H1 (cell line): ENCODE measurements around the gene GREB1. TPM values are rescaled to one million over a fixed set of nuclear protein-coding genes. Genes with fewer than 3 reads are reported as not detected.

Source experiments
- CTCF ChIA-PET: fragments of 300-600 bp; sonication (Branson Sonifier 250); formaldehyde crosslinking; loops from one replicate; lab custom pipeline; 2021; ENCODE audit not compliant: partially characterized antibody; lab: Charles Lee
- POLR2A ChIA-PET: fragments of 300-600 bp; sonication (Branson Sonifier 250); formaldehyde crosslinking; loops from one replicate; lab custom pipeline; 2021; ENCODE audit warnings: inconsistent platforms; ENCODE audit not compliant: partially characterized antibody; lab: Charles Lee
- DNase-seq, 2 experiments: peaks; one replicate each; pipeline versions ENCODE4 v3.0.0 to v3.0.0-alpha.2; 2010 to 2022; ENCODE audit warnings: low spot score in 2 of 2, low read depth in 1 of 2, mixed read lengths in 1 of 2
- FAIRE-seq: peaks from 2 replicates; lab custom pipeline; 2011; peaks lifted over from hg19 to GRCh38; lab: Jason Lieb, UNC
- H2AFZ ChIP-seq: 2 replicates; pipeline ENCODE4 v1.8.1; 2012; ENCODE audit warnings: low read length, inconsistent platforms
- H2AK5ac ChIP-seq: 2 replicates; pipeline ENCODE4 v1.6.1; 2013; ENCODE audit warnings: low read depth, low read length
- H2BK120ac ChIP-seq: replicated peaks from 2 replicates; pipeline ENCODE3; 2013; ENCODE audit warnings: low read depth, low read length, inconsistent platforms
- H2BK12ac ChIP-seq: 2 replicates; pipeline ENCODE4 v1.6.1; 2013; ENCODE audit warnings: low read depth, low read length
- H2BK15ac ChIP-seq: 2 replicates; pipeline ENCODE4 v1.6.1; 2013; ENCODE audit warnings: low read length
- H2BK20ac ChIP-seq: 2 replicates; pipeline ENCODE4 v1.6.1; 2013; ENCODE audit warnings: low read length
- H2BK5ac ChIP-seq: 2 replicates; pipeline ENCODE4 v1.6.1; 2013; ENCODE audit warnings: low read depth, low read length
- H3K14ac ChIP-seq: 2 replicates; pipeline ENCODE4 v1.6.1; 2013; ENCODE audit warnings: inconsistent platforms; ENCODE audit not compliant: insufficient read length
- H3K18ac ChIP-seq: 2 replicates; pipeline ENCODE4 v1.6.1; 2013; ENCODE audit warnings: low read length; ENCODE audit errors: extremely low read depth
- H3K23ac ChIP-seq: 2 replicates; pipeline ENCODE4 v1.6.1; 2013; ENCODE audit warnings: inconsistent platforms; ENCODE audit not compliant: insufficient read length
- H3K23me2 ChIP-seq: 2 replicates; pipeline ENCODE4 v1.6.1; 2013; ENCODE audit warnings: low read depth, low read length
- H3K27ac ChIP-seq: 2 replicates; pipeline ENCODE4 v1.6.1; 2011; ENCODE audit warnings: low read depth, low read length, inconsistent platforms
- H3K27me3 ChIP-seq, 4 experiments: replicated peaks in 1 of 4; 1 replicate in 1 of 4; 2 replicates in 3 of 4; pipeline versions ENCODE4 v1.6.1 to v1.8.1; 2011 to 2013; ENCODE audit warnings: low read length in 3 of 4, mild to moderate bottlenecking in 3 of 4, inconsistent platforms in 2 of 4, mixed read lengths in 2 of 4, moderate library complexity in 1 of 4; ENCODE audit not compliant: control insufficient read depth in 3 of 4, insufficient read depth in 3 of 4; ENCODE audit errors: extremely low read depth in 1 of 4
- H3K36me3 ChIP-seq, 4 experiments: 2 replicates each; pipeline versions ENCODE4 v1.6.1 to v1.8.1; 2011 to 2013; ENCODE audit warnings: mild to moderate bottlenecking in 4 of 4, low read length in 3 of 4, moderate library complexity in 2 of 4, control low read depth in 1 of 4, inconsistent platforms in 1 of 4; ENCODE audit not compliant: insufficient read depth in 4 of 4, control insufficient read depth in 2 of 4
- H3K4ac ChIP-seq: replicated peaks from 2 replicates; pipeline ENCODE3; 2013; ENCODE audit warnings: low read length, low read depth, mixed read lengths, inconsistent platforms; ENCODE audit not compliant: insufficient read length
- H3K4me1 ChIP-seq, 4 experiments: replicated peaks in 1 of 4; 1 replicate in 1 of 4; 2 replicates in 3 of 4; pipeline versions ENCODE4 v1.6.1 to v1.8.1; 2011 to 2013; ENCODE audit warnings: low read length in 3 of 4, inconsistent platforms in 2 of 4, mixed read lengths in 1 of 4; ENCODE audit not compliant: insufficient read depth in 4 of 4, control insufficient read depth in 3 of 4
- H3K4me2 ChIP-seq, 2 experiments: 2 replicates each; pipeline versions ENCODE4 v1.6.1 to v1.8.1; 2011 to 2013; ENCODE audit warnings: low read depth in 2 of 2, low read length in 2 of 2, control low read depth in 1 of 2, inconsistent platforms in 1 of 2, mild to moderate bottlenecking in 1 of 2; ENCODE audit not compliant: insufficient read depth in 1 of 2
- H3K4me3 ChIP-seq, 4 experiments: fragments of 200-600, 300-600 bp in 1 of 4; sonication (generic), shearing (Covaris generic), sonication (Bioruptor Twin) in 1 of 4; 2 replicates each; pipeline versions ENCODE4 v1.5.1 to v1.8.1; 2011 to 2016; ENCODE audit warnings: low read length in 4 of 4, low read depth in 3 of 4, control low read depth in 2 of 4, inconsistent platforms in 2 of 4, mild to moderate bottlenecking in 2 of 4, mixed read lengths in 1 of 4, moderate library complexity in 1 of 4; ENCODE audit not compliant: insufficient read depth in 2 of 4; ENCODE audit errors: extremely low read depth in 1 of 4
- H3K56ac ChIP-seq: replicated peaks from 2 replicates; pipeline ENCODE3; 2013; ENCODE audit warnings: low read depth, mild to moderate bottlenecking, mixed read lengths, low read length, inconsistent platforms; ENCODE audit not compliant: insufficient read length
- H3K79me1 ChIP-seq: 2 replicates; pipeline ENCODE4 v1.6.1; 2013; ENCODE audit warnings: low read depth, low read length, control low read depth
- H3K79me2 ChIP-seq, 2 experiments: 2 replicates each; pipeline versions ENCODE4 v1.6.1 to v1.8.1; 2012 to 2013; ENCODE audit warnings: low read length in 2 of 2, mild to moderate bottlenecking in 2 of 2, inconsistent platforms in 1 of 2; ENCODE audit not compliant: insufficient read depth in 2 of 2, control insufficient read depth in 1 of 2
- H3K9ac ChIP-seq, 4 experiments: replicated peaks in 1 of 4; 1 replicate in 1 of 4; 2 replicates in 3 of 4; pipeline versions ENCODE4 v1.6.1 to v1.8.1; 2011 to 2013; ENCODE audit warnings: low read depth in 3 of 4, low read length in 3 of 4, control low read depth in 2 of 4, mild to moderate bottlenecking in 2 of 4, moderate library complexity in 2 of 4, inconsistent platforms in 1 of 4; ENCODE audit errors: extremely low read depth in 1 of 4
- H3K9me3 ChIP-seq, 2 experiments: 2 replicates each; pipeline versions ENCODE4 v1.6.1 to v1.8.1; 2012 to 2013; ENCODE audit warnings: mild to moderate bottlenecking in 2 of 2, moderate library complexity in 2 of 2, control low read depth in 1 of 2, inconsistent platforms in 1 of 2, low read depth in 1 of 2, low read length in 1 of 2, mixed read lengths in 1 of 2; ENCODE audit not compliant: insufficient read depth in 2 of 2
- H4K20me1 ChIP-seq, 2 experiments: replicated peaks in 1 of 2; 2 replicates each; pipeline versions ENCODE3 to v1.8.1; 2011 to 2013; ENCODE audit warnings: inconsistent platforms in 2 of 2, low read length in 2 of 2, mild to moderate bottlenecking in 1 of 2; ENCODE audit not compliant: insufficient read depth in 2 of 2, control insufficient read depth in 1 of 2
- H4K5ac ChIP-seq: 2 replicates; pipeline ENCODE4 v1.6.1; 2013; ENCODE audit warnings: low read length, low read depth, mixed read lengths, inconsistent platforms; ENCODE audit not compliant: insufficient read length
- H4K8ac ChIP-seq: 2 replicates; pipeline ENCODE4 v1.8.0; 2013; ENCODE audit warnings: mild to moderate bottlenecking, moderate library complexity, low read length, inconsistent platforms; ENCODE audit not compliant: insufficient read depth; ENCODE audit errors: extremely low read depth
- H4K91ac ChIP-seq: replicated peaks from 2 replicates; pipeline ENCODE3; 2013; ENCODE audit warnings: low read length, mixed read lengths, inconsistent platforms; ENCODE audit not compliant: insufficient read length
- BCL11A ChIP-seq, 2 experiments: IDR thresholded peaks; one replicate each; pipeline ENCODE4 v1.6.1; 2011; ENCODE audit warnings: low read depth in 2 of 2, low read length in 2 of 2, mild to moderate bottlenecking in 2 of 2
- CBX8 ChIP-seq: fragments of 300-800, 300-1000 bp; sonication (generic); IDR thresholded peaks from 2 replicates; pipeline ENCODE4 v1.7.1; 2016; ENCODE audit warnings: low read depth, low read length, borderline replicate concordance
- CHD1 ChIP-seq: IDR thresholded peaks from 2 replicates; pipeline ENCODE4 v1.6.1; 2012; ENCODE audit warnings: low read depth, low read length, improper control_type of control experiment
- WGBS, 2 experiments: shearing (Covaris generic) in 1 of 2; methylation state at CpG; one replicate each; pipeline versions ENCODE4 v1.1.6 to v1.1.7; 2013 to 2015; ENCODE audit warnings: low lambda C conversion rate in 2 of 2, mixed read lengths in 2 of 2, inconsistent platforms in 1 of 2, low coverage in 1 of 2, missing lambda C conversion rate in 1 of 2; ENCODE audit not compliant: insufficient replicate concordance in 2 of 2, insufficient coverage in 1 of 2, insufficient read length in 1 of 2; ENCODE audit errors: extremely low coverage in 1 of 2, missing lambda C conversion rate in 1 of 2; 5-methylcytosine and 5-hydroxymethylcytosine counted together
- polyA plus RNA-seq, 7 experiments: library from polyadenylated mRNA; depleted of rRNA in 3 of 7; stranded (reverse) in 5 of 7; unstranded in 2 of 7; fragments of >200 nt in 5 of 7; fragments of 200-250 nt in 2 of 7; gene quantifications; 1 replicate in 5 of 7; 2 replicates in 1 of 7; 4 replicates in 1 of 7; pipeline versions ENCODE4 v1.2.1 to v1.2.3, GENCODE V29; 2011 to 2013; ENCODE audit warnings: missing spikeins in 2 of 7, mixed read lengths in 2 of 7
- total RNA-seq: library from RNA; stranded (reverse); fragmentation: NEBNext Ultra II Directional; extraction: Animal tissue kit (Norgen Biotek cat#: 25700); gene quantifications from 2 replicates; pipeline ENCODE4 v1.2.1, GENCODE V29; 2021

Gene GREB1
- total and polyA plus RNA-seq, 2 of the 8 experiments (the other 6 are each of a cell fraction or from before 2014, with no cell fraction given): 7.9 to 43.4 TPM

DNA sequence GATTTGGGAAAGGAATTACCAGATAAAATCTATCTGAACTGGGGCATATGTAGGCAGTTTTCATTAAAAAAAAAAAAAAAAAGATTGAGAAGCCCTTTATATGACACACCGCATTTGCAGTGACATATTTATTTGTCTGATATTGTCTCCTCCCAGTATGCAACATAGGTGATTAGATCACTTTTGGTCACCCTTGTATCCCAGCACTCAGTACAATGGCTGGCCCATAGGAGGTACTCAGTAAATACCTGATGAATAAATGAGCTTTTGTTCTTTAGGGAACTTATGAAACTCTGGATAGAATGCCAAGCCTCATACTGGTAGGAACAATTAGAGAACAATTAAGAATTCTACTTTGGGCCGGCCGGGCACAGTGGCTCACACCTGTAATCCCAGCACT lies 45.0 kb upstream of the GREB1 start:
- Histone ChIP-seq H2AFZ (no peak overlapping the region), H3K56ac (no peak overlapping the region), H3K9ac (no peak overlapping the region), H4K5ac (no peak overlapping the region), H3K4me2 (no peak overlapping the region), H3K23me2 (no peaks in the 10 kb centered on the region), H3K14ac (no peak overlapping the region), H2BK12ac (no peak overlapping the region), H3K4me3 (no peak overlapping the region), H3K79me2 (peaks cover 3 to 63% of the 10 kb centered on the region in 2 experiments), H2BK120ac (no peak overlapping the region), H2BK15ac (no peak overlapping the region), H3K27me3 (no peaks in the 10 kb centered on the region), H3K27ac (no peak overlapping the region), H3K79me1 (peaks cover 5% of the 10 kb centered on the region), H2BK5ac (no peak overlapping the region), H4K91ac (no peak overlapping the region), H2BK20ac (no peak overlapping the region), H4K20me1 (peaks cover 1 to 2% of the 10 kb centered on the region in 2 experiments), H3K4ac (no peak overlapping the region), H2AK5ac (no peak overlapping the region), H3K18ac (no peak overlapping the region), H4K8ac (no peak overlapping the region), H3K4me1 (peaks cover 0 to 6% (median 0%) of the 10 kb centered on the region in 4 experiments; a peak in 1 of 7 replicates), H3K9me3 (0 out of 4 replicates have a peak, but pooled peaks cover 0 to 2% of the 10 kb centered on the region in 2 experiments), H3K36me3 (no peaks in the 10 kb centered on the region), H3K23ac (no peak overlapping the region)
- WGBS, 2 experiments: 64% methylated on average over 3 of the region's 3 CpGs; no CpG with 5 or more reads in 1 of the 2 experiments
- no peak for FAIRE-seq
- ChIA-PET CTCF (interaction anchor here (0.6 to 20.6 kb wide), 5 partner anchors 24 to 476 kb away, joined by 3 to 558 read pairs (median 4); partner anchors contain the start of gene GREB1), POLR2A (no interaction called here)
- no peak for DNase-seq
- TF ChIP-seq CHD1: no peak
- no peak for TF ChIP-seq CBX8
- TF ChIP-seq BCL11A (IDR thresholded peaks at IDR 0.05; ENCODE audit: low read depth in 2 of 2, low read length in 2 of 2): no peak
